ENCODE data around the gene PCDHB1. TPM values are rescaled to one million over a fixed set of nuclear protein-coding genes. Genes with fewer than 3 reads are reported as not detected.

The PCDHB1 gene
- total RNA-seq, 1 donor from 2014 or later = not detected

- no peaks in the 10 kb centered on the region for H3K27me3 ChIP-seq
- H3K36me3 ChIP-seq = no peaks in the 10 kb centered on the region
- no peaks in the 10 kb centered on the region for H3K9me3 ChIP-seq
- intact Hi-C loops (cut with DNase I) = no loop called here
- no peaks in the 10 kb centered on the region for H3K4me1 ChIP-seq
- DNase-seq (ENCODE audit: extremely low spot score in 2 of 2) = no peak
- no peak overlapping the region for H3K27ac ChIP-seq
- no peak for TF ChIP-seq POLR2AphosphoS5 (IDR thresholded peaks at IDR 0.05; ENCODE audit: insufficient read depth in 1 of 2, low read depth in 1 of 2)
- TF ChIP-seq POLR2A (IDR thresholded peaks at IDR 0.05) = no peak
- TF ChIP-seq, protein P1, sequence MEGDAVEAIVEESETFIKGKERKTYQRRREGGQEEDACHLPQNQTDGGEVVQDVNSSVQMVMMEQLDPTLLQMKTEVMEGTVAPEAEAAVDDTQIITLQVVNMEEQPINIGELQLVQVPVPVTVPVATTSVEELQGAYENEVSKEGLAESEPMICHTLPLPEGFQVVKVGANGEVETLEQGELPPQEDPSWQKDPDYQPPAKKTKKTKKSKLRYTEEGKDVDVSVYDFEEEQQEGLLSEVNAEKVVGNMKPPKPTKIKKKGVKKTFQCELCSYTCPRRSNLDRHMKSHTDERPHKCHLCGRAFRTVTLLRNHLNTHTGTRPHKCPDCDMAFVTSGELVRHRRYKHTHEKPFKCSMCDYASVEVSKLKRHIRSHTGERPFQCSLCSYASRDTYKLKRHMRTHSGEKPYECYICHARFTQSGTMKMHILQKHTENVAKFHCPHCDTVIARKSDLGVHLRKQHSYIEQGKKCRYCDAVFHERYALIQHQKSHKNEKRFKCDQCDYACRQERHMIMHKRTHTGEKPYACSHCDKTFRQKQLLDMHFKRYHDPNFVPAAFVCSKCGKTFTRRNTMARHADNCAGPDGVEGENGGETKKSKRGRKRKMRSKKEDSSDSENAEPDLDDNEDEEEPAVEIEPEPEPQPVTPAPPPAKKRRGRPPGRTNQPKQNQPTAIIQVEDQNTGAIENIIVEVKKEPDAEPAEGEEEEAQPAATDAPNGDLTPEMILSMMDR (IDR thresholded peaks at IDR 0.05) = no peak
- H3K4me3 ChIP-seq = no peak overlapping the region
These were observed 48.1 kb upstream of the PCDHB1 start for GRCh38 chr5:141003031-141003430.

DNA sequence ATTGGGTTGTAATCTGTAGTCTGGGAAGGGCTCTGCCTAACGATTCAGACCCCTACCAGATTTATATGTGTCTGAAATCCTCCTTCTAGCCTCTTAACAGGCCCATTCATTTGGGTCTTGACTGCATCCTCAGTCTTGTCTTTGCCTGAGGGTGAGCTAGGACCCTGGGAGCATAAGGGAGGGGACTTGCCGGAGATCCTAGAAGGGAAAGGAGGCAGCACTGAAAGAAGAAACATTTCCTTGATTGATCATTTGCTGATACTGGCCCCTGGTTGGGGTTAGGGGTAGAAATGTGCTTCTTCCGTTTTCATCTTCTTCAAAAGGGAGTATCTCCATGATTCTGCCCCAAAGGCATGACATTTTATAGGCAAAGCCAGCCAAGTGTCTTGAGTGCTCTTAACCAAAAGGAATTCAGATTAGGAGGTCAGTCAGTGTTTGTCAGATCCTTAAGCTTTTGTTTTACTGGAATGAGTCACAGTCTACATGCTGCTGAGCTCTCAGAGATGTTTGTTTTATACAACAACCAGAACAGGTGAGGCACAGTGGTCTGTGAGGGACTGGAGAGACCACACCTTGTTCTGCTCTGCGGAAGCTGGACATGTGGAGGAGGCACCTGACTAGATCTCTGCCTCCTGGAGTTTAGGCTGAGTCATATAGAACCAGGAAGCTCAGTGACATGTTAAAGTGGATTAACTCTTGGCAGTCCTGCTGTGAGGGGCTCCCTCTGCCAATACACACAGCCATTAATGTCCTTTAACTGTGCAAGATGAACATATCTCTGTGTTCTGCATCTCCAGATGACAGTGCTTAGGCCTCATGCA is 47.2 kb upstream of the PCDHB1 start:
- no peak overlapping the region for H3K4me3 ChIP-seq
- H3K27ac ChIP-seq = no peak overlapping the region
- H3K27me3 ChIP-seq = no peaks in the 10 kb centered on the region
- TF ChIP-seq POLR2A (IDR thresholded peaks at IDR 0.05) (no peak), POLR2AphosphoS5 (IDR thresholded peaks at IDR 0.05; ENCODE audit: insufficient read depth in 1 of 2, low read depth in 1 of 2) (no peak)
- TF ChIP-seq, protein P1 (IDR thresholded peaks at IDR 0.05) = no peak
- no peak for DNase-seq (ENCODE audit: extremely low spot score in 2 of 2)
- intact Hi-C loops (cut with DNase I) = no loop called here
- no peaks in the 10 kb centered on the region for H3K36me3 ChIP-seq
- H3K9me3 ChIP-seq = no peaks in the 10 kb centered on the region
- H3K4me1 ChIP-seq = no peaks in the 10 kb centered on the region

- intact Hi-C loops (cut with DNase I) = no loop called here
- DNase-seq (ENCODE audit: extremely low spot score in 2 of 2) = no peak
- TF ChIP-seq POLR2A (IDR thresholded peaks at IDR 0.05) (no peak), POLR2AphosphoS5 (IDR thresholded peaks at IDR 0.05; ENCODE audit: insufficient read depth in 1 of 2, low read depth in 1 of 2) (no peak)
- TF ChIP-seq, protein P1 (IDR thresholded peaks at IDR 0.05) = no peak
- no peak overlapping the region for H3K27ac ChIP-seq
- H3K4me3 ChIP-seq = no peak overlapping the region
- H3K27me3 ChIP-seq = no peaks in the 10 kb centered on the region
- H3K9me3 ChIP-seq = no peaks in the 10 kb centered on the region
- no peaks in the 10 kb centered on the region for H3K4me1 ChIP-seq
- H3K36me3 ChIP-seq = no peaks in the 10 kb centered on the region
These were observed 43.4 kb upstream of the PCDHB1 start for GRCh38 chr5:141007791-141008190.

DNA sequence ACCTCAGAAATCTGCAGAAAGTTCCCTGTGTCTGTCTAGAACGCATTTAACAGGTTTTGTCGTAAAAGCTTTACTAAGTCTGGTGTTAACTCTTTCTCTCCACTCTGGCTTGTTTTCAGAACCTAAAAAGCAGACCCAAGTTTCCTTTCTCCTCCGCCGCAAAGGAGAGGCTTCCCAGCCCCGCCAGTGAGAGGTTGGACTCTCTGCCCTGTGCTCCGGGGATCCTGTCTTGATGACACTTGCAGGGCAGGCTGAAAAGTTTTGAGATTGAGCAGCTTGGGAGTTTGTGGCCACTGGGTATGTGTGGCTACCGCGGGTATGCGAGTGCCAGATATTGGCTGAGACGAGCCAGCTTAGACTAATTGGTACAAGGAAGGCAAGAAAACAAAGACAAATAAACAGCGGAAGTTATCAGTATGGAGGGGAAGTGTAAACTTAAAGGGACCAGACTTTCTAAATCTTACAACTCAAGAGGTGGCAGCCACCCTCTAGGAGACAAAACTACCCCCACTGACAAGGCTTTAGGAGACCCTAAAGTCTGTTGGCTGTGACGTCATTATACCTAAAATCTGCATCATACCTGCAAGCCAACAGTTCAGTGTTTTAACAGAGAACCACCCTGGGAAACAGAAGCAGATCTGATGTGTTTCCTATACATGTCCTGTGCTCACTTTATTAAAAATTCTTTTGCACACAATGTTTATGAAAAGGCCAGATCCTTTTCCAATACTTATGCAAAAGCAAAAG is 41.0 kb upstream of the PCDHB1 start:
- Histone ChIP-seq H3K9me3 (no peaks in the 10 kb centered on the region), H3K27ac (no peak overlapping the region), H3K4me3 (no peak overlapping the region), H3K27me3 (no peaks in the 10 kb centered on the region), H3K4me1 (no peaks in the 10 kb centered on the region), H3K36me3 (no peaks in the 10 kb centered on the region)
- DNase-seq (ENCODE audit: extremely low spot score in 2 of 2) = no peak
- intact Hi-C loops (cut with DNase I) = no loop called here
- TF ChIP-seq, protein P1 (IDR thresholded peaks at IDR 0.05) = no peak
- TF ChIP-seq POLR2AphosphoS5 (IDR thresholded peaks at IDR 0.05; ENCODE audit: insufficient read depth in 1 of 2, low read depth in 1 of 2) (no peak), POLR2A (IDR thresholded peaks at IDR 0.05) (no peak)

DNA sequence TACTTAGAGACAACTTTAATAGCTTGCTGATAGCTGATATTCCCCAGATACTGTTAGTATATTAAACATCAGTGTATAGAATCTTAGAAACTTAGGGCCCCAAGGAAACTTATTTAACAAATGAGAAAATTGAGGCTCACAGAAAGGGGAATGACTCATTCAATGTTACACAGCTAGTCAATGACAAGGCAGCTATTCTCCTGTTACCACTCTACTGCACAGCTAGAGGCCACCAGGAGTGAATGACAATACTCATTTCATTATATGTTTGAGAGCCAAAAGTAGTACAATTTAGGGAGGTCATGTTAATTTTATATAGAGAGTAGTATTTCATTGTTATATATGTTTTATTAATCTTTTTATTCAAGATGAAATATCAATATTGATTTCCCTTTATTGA is 33.2 kb upstream of the PCDHB1 start:
- intact Hi-C loops (cut with DNase I) = no loop called here
- Histone ChIP-seq H3K27ac (no peak overlapping the region), H3K4me3 (no peak overlapping the region), H3K4me1 (no peaks in the 10 kb centered on the region), H3K9me3 (no peaks in the 10 kb centered on the region), H3K27me3 (no peaks in the 10 kb centered on the region), H3K36me3 (no peaks in the 10 kb centered on the region)
- TF ChIP-seq, protein P1 (IDR thresholded peaks at IDR 0.05) = no peak
- TF ChIP-seq POLR2AphosphoS5 (IDR thresholded peaks at IDR 0.05; ENCODE audit: insufficient read depth in 1 of 2, low read depth in 1 of 2) (no peak), POLR2A (IDR thresholded peaks at IDR 0.05) (no peak)
- DNase-seq (ENCODE audit: extremely low spot score in 2 of 2) = no peak
